Adrenal gland (tissue), 12 donors: ENCODE measurements around the gene SLC6A8. TPM values are rescaled to one million over a fixed set of nuclear protein-coding genes. Genes with fewer than 3 reads are reported as not detected.
"Not testable (repeated sequence)": the region's sequence is repeated elsewhere in the genome, so short reads cannot be mapped to it uniquely, and the experiment has no call there.

Experiments used
- DNase-seq, 7 donors: peaks; one replicate each; pipeline ENCODE4 v3.0.0-alpha.2; 2019 to 2020
- H3K27ac ChIP-seq, 5 donors: fragments of 200-600 bp; sonication (generic) in 4 of 5; 1 replicate in 3 of 5; 2 replicates in 2 of 5; pipeline versions ENCODE4 v1.5.1 to v1.8.0; 2016 to 2020; ENCODE audit warnings: mild to moderate bottlenecking in 1 of 5
- H3K27me3 ChIP-seq: fragments of 200-600 bp; 2 replicates; pipeline ENCODE4 v1.8.0; 2021
- H3K36me3 ChIP-seq, 2 donors: fragments of 200-600 bp; replicated peaks in 1 of 2; 1 replicate in 1 of 2; 2 replicates in 1 of 2; pipeline versions ENCODE4 v1.5.1 to v1.8.0; 2018 to 2022
- H3K4me1 ChIP-seq, 2 donors: fragments of 200-600 bp; replicated peaks in 1 of 2; 1 replicate in 1 of 2; 2 replicates in 1 of 2; pipeline versions ENCODE4 v1.5.1 to v1.8.0; 2018 to 2021
- H3K4me3 ChIP-seq, 4 donors: fragments of 200-600 bp; sonication (generic) in 3 of 4; one replicate each; pipeline ENCODE4 v1.5.1; 2016 to 2018
- H3K9me3 ChIP-seq, 3 donors: fragments of 200-600 bp; sonication (generic) in 1 of 3; replicated peaks in 1 of 3; 1 replicate in 2 of 3; 2 replicates in 1 of 3; pipeline versions ENCODE4 v1.5.1 to v1.8.0; 2016 to 2021
- CTCF ChIP-seq, 6 experiments: fragments of 450-650 bp in 4 of 6; fragments of 200-600 bp in 2 of 6; sonication (generic) in 1 of 6; IDR thresholded peaks; 1 replicate in 5 of 6; 2 replicates in 1 of 6; pipeline versions ENCODE4 v1.5.1 to v1.8.0; 2016 to 2021; ENCODE audit warnings: antibody characterized with exemption in 6 of 6, mild to moderate bottlenecking in 2 of 6, moderate library complexity in 1 of 6
- POLR2A ChIP-seq, 2 donors: fragments of 450-650 bp; IDR thresholded peaks; one replicate each; pipeline ENCODE4 v1.6.1; 2017; ENCODE audit warnings: antibody characterized with exemption in 2 of 2, mild to moderate bottlenecking in 2 of 2, moderate library complexity in 1 of 2
- WGBS, 4 donors: extraction: QIAGEN DNeasy Blood & Tissue Kit in 2 of 4; methylation state at CpG; one replicate each; pipeline versions ENCODE4 v1.1.5 to v1.1.7; 2013 to 2017; 5-methylcytosine and 5-hydroxymethylcytosine counted together
- intact Hi-C, 2 donors: fragments of 100-400 bp; cut with DNase I; formaldehyde crosslinking; loops; one replicate each; pipeline versions ENCODE4 v1.14.1 to v1.15.0; 2022 to 2023
- polyA plus RNA-seq, 3 donors: library from polyadenylated mRNA; stranded (reverse); fragments of 200-250 nt in 2 of 3; fragments of 350-450 nt in 1 of 3; fragmentation: Illumina TruSeq in 1 of 3; extraction: RNeasy Lipid Tissue Mini Kit (QIAGEN cat#74804) in 1 of 3; gene quantifications; one replicate each; pipeline ENCODE4 v1.2.3, GENCODE V29; 2013 to 2014
- total RNA-seq, 9 donors: library from RNA; depleted of rRNA in 4 of 9; stranded (reverse); fragments of >200 nt in 4 of 9; fragments of 120-200 nt in 1 of 9; fragmentation: NEBNext Ultra II Directional in 1 of 9; extraction: Animal tissue kit (Norgen Biotek cat#: 25700) in 1 of 9; gene quantifications; one replicate each; pipeline versions ENCODE4 v1.1.0 to v1.2.4, GENCODE V29; 2013 to 2023
- donor health status: healthy with polysubstance abuse.
- donor health status: Bipolar disorder and iron deficiency.
- donor health status: DM: yes; HTN: yes; CAD: no.
- donor health status: DM: no; HTN: no; CAD: no.
- donor health status: DM: no; HTN: no; CAD: no.
- donor health status: DM: yes; HTN: yes; CAD: no.

SLC6A8 gene
- total and polyA plus RNA-seq, 12 donors = 3.1 to 136 (median 67.0) TPM

- H3K4me1 ChIP-seq = peaks cover 0 to 4% of the 10 kb centered on the region in 2 donors
- 79 to 92% (median 80%) methylated on average over 5 to 15 of the region's 15 CpGs; no CpG with 5 or more reads in 1 of the 4 donors for WGBS, 4 donors
- no peaks in the 10 kb centered on the region for H3K9me3 ChIP-seq
- H3K27ac ChIP-seq = no peak overlapping the region
- H3K36me3 ChIP-seq = no peaks in the 10 kb centered on the region
- H3K27me3 ChIP-seq = no peaks in the 10 kb centered on the region
- DNase-seq = no peak
- no peak overlapping the region for H3K4me3 ChIP-seq
- TF ChIP-seq POLR2A (IDR thresholded peaks at IDR 0.05) (no peak), CTCF (IDR thresholded peaks at IDR 0.05) (no peak)
- intact Hi-C loops = no loop called here
These were observed 8.4 kb downstream of the SLC6A8 start for GRCh38 chrX:153696100-153696499.

- intact Hi-C loops, H3K36me3 ChIP-seq: not testable (repeated sequence)
- WGBS, 4 donors = 69 to 86% (median 75%) methylated on average over 5 to 10 of the region's 10 CpGs
These were observed 8.8 kb downstream of the SLC6A8 start for GRCh38 chrX:153696538-153696937.

GRCh38 chrX:153696986-153697722 is 9.4 kb downstream of the SLC6A8 start:
- H3K27me3 ChIP-seq, intact Hi-C loops, H3K4me1 ChIP-seq, H3K36me3 ChIP-seq, H3K9me3 ChIP-seq, H3K4me3 ChIP-seq, H3K27ac ChIP-seq: not testable (repeated sequence)
- WGBS, 4 donors = 86 to 91% (median 87%) methylated on average over 14 to 16 of the region's 16 CpGs
- DNase-seq = peak in 1 of 7 donors; percentile 6

More at GRCh38 chrX:153696538-153696937, 8.8 kb downstream of the SLC6A8 start:
- H3K4me3 ChIP-seq, H3K27ac ChIP-seq, H3K27me3 ChIP-seq, H3K4me1 ChIP-seq, H3K9me3 ChIP-seq: not testable (repeated sequence)
- peak in 1 of 7 donors; percentile 7 for DNase-seq

- H3K36me3 ChIP-seq = peaks cover 0 to 16% of the 10 kb centered on the region in 2 donors
- no peak overlapping the region for H3K4me3 ChIP-seq
- no peak overlapping the region for H3K27ac ChIP-seq
- intact Hi-C loops = no loop called here
- H3K27me3 ChIP-seq = no peaks in the 10 kb centered on the region
- 80 to 92% (median 91%) methylated on average over 7 to 14 of the region's 16 CpGs for WGBS, 4 donors
- DNase-seq = no peak
- peaks cover 0 to 4% of the 10 kb centered on the region in 2 donors for H3K4me1 ChIP-seq
- H3K9me3 ChIP-seq = no peaks in the 10 kb centered on the region
- TF ChIP-seq POLR2A (IDR thresholded peaks at IDR 0.05) (no peak), CTCF (IDR thresholded peaks at IDR 0.05) (no peak)
These were observed 10.5 kb downstream of the SLC6A8 start for GRCh38 chrX:153697924-153698865.

GRCh38 chrX:153699210-153699783 is 11.6 kb downstream of the SLC6A8 start:
- intact Hi-C loops, H3K9me3 ChIP-seq, H3K27me3 ChIP-seq, H3K4me1 ChIP-seq, H3K4me3 ChIP-seq: not testable (repeated sequence)
- Histone ChIP-seq H3K36me3 (peaks cover 0 to 16% of the 10 kb centered on the region in 2 donors), H3K27ac (peak overlapping the region in 3 of 5 donors; percentile 8 to 83 (median 82))
- peak in 1 of 7 donors; percentile 23 for DNase-seq
- 59 to 73% (median 64%) methylated on average over 5 to 16 of the region's 16 CpGs for WGBS, 4 donors
